Epidermal melanocyte (primary cell): ENCODE results near the gene ACTR10.

Source experiments
- DNase-seq: peaks from one replicate; pipeline ENCODE4 v3.0.0; 2011; ENCODE audit warnings: low spot score; ENCODE audit not compliant: insufficient read length

ACTR10 gene

GRCh38 chr14:58199726-58200479 is at the start of gene ACTR10:
ACTR10 (plus strand) TSS chr14:58200149; CDS start chr14:58200218, 69 bp downstream.
- peak; percentile 68 for DNase-seq

GRCh38 chr14:58150243-58150805 is 49.6 kb upstream of the ACTR10 start:
- no peak for DNase-seq

- DNase-seq = no peak
These were observed 48.6 kb upstream of the ACTR10 start for GRCh38 chr14:58151133-58152013.

GRCh38 chr14:58152014-58152857 is 47.7 kb upstream of the ACTR10 start, which contains the start of gene ARMH4:
ARMH4 (minus strand) TSS chr14:58152213; CDS start chr14:58139358, 12,855 bp downstream.
- DNase-seq = peak; percentile 79

GRCh38 chr14:58160561-58160960 is 39.4 kb upstream of the ACTR10 start:
- no peak for DNase-seq

- peak; percentile 78 for DNase-seq
These were observed 33.7 kb upstream of the ACTR10 start for GRCh38 chr14:58166005-58166983.

- DNase-seq = no peak
These were observed 32.9 kb upstream of the ACTR10 start for GRCh38 chr14:58167057-58167456.

- DNase-seq = no peak
These were observed 32.1 kb upstream of the ACTR10 start for GRCh38 chr14:58167891-58168290.

GRCh38 chr14:58171090-58171489 is 28.9 kb upstream of the ACTR10 start:
- peak; percentile 82 for DNase-seq

- no peak for DNase-seq
These were observed 22.8 kb upstream of the ACTR10 start for GRCh38 chr14:58177125-58177524.

GRCh38 chr14:58189176-58189575 is 10.8 kb upstream of the ACTR10 start:
- no peak for DNase-seq

GRCh38 chr14:58191763-58192601 is 8.0 kb upstream of the ACTR10 start:
- DNase-seq = no peak

GRCh38 chr14:58193542-58193941 is 6.4 kb upstream of the ACTR10 start:
- no peak for DNase-seq

GRCh38 chr14:58196198-58196597 is 3.8 kb upstream of the ACTR10 start:
- no peak for DNase-seq

- no peak for DNase-seq
These were observed 1.9 kb upstream of the ACTR10 start for GRCh38 chr14:58198086-58198485.

GRCh38 chr14:58200480-58200841 is 512 bp downstream of the ACTR10 start:
- no peak for DNase-seq

- DNase-seq = no peak
These were observed 897 bp downstream of the ACTR10 start for GRCh38 chr14:58200846-58201245.

- DNase-seq = no peak
These were observed 13.2 kb downstream of the ACTR10 start for GRCh38 chr14:58213176-58213575.
